Activated effector memory CD4-positive, alpha-beta T cell treated with Interleukin-2 at 50 U/mL for 16 hours (primary cell): ENCODE measurements around the gene SH2D5.

ENCODE experiments used
- DNase-seq: peaks from one replicate; pipeline ENCODE4 v3.0.0-alpha.2; 2020

The SH2D5 gene

GRCh38 chr1:20732588-20733359 lies at the start of gene SH2D5:
TSS of gene SH2D5 (minus strand) at chr1:20732703. CDS start at chr1:20728044, 4,659 bp downstream.
- DNase-seq: peak; percentile 51

- no peak for DNase-seq
These were observed 43.2 kb upstream of the SH2D5 start for GRCh38 chr1:20775700-20776099.

GRCh38 chr1:20771780-20772179 lies 39.3 kb upstream of the SH2D5 start:
- DNase-seq: no peak

- no peak for DNase-seq
These were observed 38.0 kb upstream of the SH2D5 start for GRCh38 chr1:20770314-20771087.

GRCh38 chr1:20767271-20767670 lies 34.8 kb upstream of the SH2D5 start:
- DNase-seq: no peak

GRCh38 chr1:20763417-20763816 lies 30.9 kb upstream of the SH2D5 start:
- DNase-seq: no peak

GRCh38 chr1:20760322-20760721 lies 27.8 kb upstream of the SH2D5 start:
- no peak for DNase-seq

- no peak for DNase-seq
These were observed 21.1 kb upstream of the SH2D5 start for GRCh38 chr1:20753589-20753988.

GRCh38 chr1:20751462-20751990 lies 19.0 kb upstream of the SH2D5 start:
- no peak for DNase-seq

- no peak for DNase-seq
These were observed 10.2 kb upstream of the SH2D5 start for GRCh38 chr1:20742671-20743070.

GRCh38 chr1:20740781-20741180 lies 8.3 kb upstream of the SH2D5 start:
- DNase-seq: no peak

GRCh38 chr1:20739225-20739624 lies 6.7 kb upstream of the SH2D5 start:
- no peak for DNase-seq

- no peak for DNase-seq
These were observed 3.1 kb upstream of the SH2D5 start for GRCh38 chr1:20735581-20736111.

- DNase-seq: no peak
These were observed 965 bp upstream of the SH2D5 start for GRCh38 chr1:20733360-20733975.

GRCh38 chr1:20732071-20732587 lies 374 bp downstream of the SH2D5 start:
- DNase-seq: peak; percentile 28

- no peak for DNase-seq
These were observed 1.2 kb downstream of the SH2D5 start for GRCh38 chr1:20731057-20731991.

GRCh38 chr1:20730690-20731056 lies 1.8 kb downstream of the SH2D5 start:
- DNase-seq: no peak

GRCh38 chr1:20729990-20730689 lies 2.4 kb downstream of the SH2D5 start:
- no peak for DNase-seq

GRCh38 chr1:20729155-20729931 lies 3.2 kb downstream of the SH2D5 start:
- DNase-seq: no peak

- DNase-seq: no peak
These were observed 3.9 kb downstream of the SH2D5 start for GRCh38 chr1:20728371-20729154.
